HG03520 (cell line): ENCODE measurements around the gene DAND5.

Experiments
- ATAC-seq: cut with Tn5 transposase; IDR thresholded peaks from one replicate; pipeline ENCODE4 v1.9.1; 2021; ENCODE audit warnings: mild to moderate bottlenecking, moderate library complexity; ENCODE audit not compliant: unreplicated experiment

The DAND5 gene, protein sequence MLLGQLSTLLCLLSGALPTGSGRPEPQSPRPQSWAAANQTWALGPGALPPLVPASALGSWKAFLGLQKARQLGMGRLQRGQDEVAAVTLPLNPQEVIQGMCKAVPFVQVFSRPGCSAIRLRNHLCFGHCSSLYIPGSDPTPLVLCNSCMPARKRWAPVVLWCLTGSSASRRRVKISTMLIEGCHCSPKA

DNA sequence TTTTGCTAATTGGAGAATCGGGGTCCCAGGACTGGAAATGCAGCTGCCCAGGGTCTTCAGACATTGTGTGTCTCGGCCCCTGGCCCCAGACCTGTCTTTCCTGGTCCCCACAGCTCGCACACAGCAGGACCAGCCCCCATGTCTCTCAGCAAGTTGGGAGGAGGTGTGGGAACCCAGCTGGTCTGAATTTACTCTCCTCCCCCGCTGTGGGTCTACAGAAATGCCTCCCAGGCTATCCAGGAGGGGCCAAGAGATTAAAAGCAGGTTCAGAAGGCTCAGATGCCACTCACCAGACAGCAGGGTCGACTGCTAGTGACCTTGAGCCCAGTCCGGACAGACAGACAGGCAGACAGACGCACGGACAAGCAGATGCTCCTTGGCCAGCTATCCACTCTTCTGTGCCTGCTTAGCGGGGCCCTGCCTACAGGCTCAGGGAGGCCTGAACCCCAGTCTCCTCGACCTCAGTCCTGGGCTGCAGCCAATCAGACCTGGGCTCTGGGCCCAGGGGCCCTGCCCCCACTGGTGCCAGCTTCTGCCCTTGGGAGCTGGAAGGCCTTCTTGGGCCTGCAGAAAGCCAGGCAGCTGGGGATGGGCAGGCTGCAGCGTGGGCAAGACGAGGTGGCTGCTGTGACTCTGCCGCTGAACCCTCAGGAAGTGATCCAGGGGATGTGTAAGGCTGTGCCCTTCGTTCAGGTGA, at the start of gene DAND5:
Gene DAND5 (plus strand): TSS at position 285 of the 697 bp plus-strand sequence. CDS start 85 bp downstream, at position 370.
- no peak for ATAC-seq

- no peak for ATAC-seq
Observed at GRCh38 chr19:12921047-12921446, 48.3 kb upstream of the DAND5 start.

DNA sequence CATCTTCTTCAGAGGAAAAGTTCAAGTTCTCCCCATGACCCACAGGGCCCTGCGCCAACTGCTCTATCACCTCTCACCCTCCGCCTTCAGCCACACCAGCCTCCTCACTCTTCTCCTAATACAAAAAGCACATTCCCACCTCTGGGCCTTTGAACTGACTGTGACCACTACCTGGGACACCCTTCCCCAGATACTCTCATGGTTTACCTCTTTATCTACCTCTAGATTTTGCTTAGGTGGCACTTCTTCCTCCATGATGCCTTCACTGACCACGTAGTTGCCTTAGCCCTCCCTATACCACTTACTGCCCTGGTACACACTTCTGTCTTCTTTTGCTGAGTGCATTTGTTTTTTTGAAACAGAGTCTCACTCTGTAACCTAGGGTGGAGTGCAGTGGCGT, 46.4 kb upstream of the DAND5 start:
- ATAC-seq, result no peak

DNA sequence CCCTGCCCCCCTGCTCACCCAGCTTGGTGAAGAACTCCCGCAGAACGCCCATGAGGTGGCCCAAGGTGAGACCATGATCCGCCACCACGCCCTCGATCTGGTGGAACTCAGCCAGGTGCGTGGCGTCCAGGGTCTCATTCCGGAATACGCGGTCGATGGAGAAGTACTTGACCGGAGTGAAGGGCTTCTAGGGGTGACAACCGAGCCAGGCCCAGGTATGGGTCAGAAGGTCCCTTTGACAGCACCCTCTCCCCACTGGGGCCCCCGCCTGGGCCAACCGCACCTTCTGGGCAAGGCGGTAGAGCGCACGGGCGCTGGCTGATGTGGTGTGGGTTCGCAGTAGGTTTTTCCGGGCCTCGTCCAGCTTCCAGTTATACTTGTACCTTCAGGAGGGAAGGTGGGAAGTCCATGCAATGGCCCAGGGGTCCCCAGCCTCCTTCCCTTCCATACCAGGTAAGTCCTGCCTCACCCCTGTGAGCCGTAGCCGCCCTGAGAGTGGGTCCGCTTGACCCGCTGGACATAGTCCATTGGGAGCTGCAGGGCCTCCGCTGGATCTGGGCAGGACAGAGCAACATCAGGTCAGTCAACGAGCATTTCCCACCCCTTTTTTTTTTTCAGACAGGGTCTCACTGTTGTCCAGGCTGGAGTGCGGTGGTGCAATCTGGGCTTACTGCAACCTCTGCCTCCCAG, 44.6 kb upstream of the DAND5 start:
- no peak for ATAC-seq

- ATAC-seq, result no peak
Observed at GRCh38 chr19:12930002-12930645, 39.3 kb upstream of the DAND5 start.

- ATAC-seq, result no peak
Observed at GRCh38 chr19:12932392-12933286, 36.7 kb upstream of the DAND5 start.

- ATAC-seq, result peak; percentile 31
Observed at GRCh38 chr19:12933287-12934072, 35.9 kb upstream of the DAND5 start, which contains the start of gene FARSA. Gene FARSA, minus strand, starts transcription at chr19:12933711. Its CDS starts 15 bp downstream, at chr19:12933696.

GRCh38 chr19:12935071-12935470, 34.3 kb upstream of the DAND5 start:
- ATAC-seq, result no peak

- ATAC-seq, result no peak
Observed at GRCh38 chr19:12936582-12936981, 32.8 kb upstream of the DAND5 start.

DNA sequence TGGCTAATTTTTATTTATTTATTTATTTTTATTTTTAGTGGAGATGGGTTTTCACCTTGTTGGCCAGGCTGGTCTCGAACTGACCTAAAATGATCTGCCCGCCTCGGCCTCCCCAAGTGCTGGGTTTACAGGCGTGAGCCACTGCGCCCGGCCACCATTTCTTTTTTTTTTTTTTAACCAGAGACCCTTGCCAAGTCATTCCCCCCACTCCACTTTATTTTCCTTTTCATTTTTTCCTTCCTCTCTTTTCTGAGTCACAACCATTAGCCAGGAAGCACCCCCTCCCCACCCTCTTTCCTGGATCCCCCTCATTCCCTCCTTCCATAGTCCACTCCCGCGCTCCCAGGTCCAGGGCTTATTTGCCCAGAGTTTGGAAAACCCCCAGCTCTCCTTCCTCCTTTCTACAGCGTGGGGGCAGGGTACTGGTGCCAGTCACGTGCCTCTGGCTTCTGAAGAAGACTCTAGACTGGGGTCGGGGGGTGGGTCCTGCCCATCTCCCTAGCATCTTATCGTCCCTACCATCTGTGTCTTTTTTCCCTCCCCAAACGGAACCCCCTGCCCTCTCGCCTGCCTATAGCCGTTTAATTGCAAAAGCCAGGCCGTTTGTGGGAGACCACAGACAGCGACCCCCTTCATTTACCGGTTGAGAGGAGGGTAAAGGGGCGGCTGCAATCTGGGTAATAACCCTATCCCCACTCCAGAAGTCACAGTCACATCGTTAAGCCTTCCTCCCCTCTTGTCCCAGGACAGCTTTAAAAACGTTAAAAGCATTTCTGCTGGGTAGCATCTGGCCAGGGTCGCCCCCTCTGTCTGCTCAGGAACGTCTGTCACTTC, 32.1 kb upstream of the DAND5 start:
- ATAC-seq, result no peak

- peak; percentile 84 for ATAC-seq
Observed at GRCh38 chr19:12937927-12938778, 31.2 kb upstream of the DAND5 start, which contains the start of gene CALR. Gene CALR, plus strand, starts transcription at chr19:12938609. Its CDS starts 71 bp downstream, at chr19:12938680.

DNA sequence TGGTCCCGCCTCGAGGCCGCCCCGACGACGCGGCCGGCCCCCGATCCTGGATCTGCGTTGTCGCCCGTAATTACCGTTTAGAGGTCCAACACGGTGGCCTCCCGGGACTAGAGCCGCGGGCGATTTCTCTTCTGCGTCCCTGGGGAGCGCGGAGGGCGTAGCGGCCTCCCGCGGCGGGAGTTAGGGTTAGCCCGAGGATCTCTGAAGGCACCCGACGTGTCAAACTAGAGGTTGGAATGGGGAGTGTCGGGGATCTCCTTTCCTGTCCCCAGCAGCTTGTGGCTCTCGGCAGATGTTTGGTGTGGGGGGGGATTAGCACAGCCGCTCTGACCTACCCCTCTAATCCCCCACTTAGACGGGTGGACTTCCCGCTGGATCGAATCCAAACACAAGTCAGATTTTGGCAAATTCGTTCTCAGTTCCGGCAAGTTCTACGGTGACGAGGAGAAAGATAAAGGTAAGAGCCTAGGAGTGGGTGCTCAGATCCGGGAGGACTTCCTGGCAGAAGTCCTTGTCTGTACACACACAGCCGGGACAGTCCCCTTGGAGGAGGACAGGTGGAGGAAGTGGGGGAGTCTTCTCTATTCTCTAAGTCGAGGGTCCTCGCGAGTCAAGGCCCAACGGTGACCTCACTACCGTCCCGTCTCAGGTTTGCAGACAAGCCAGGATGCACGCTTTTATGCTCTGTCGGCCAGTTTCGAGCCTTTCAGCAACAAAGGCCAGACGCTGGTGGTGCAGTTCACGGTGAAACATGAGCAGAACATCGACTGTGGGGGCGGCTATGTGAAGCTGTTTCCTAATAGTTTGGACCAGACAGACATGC, 30.4 kb upstream of the DAND5 start:
- peak; percentile 3 for ATAC-seq

GRCh38 chr19:12939975-12940423, 29.4 kb upstream of the DAND5 start:
- ATAC-seq, result no peak

- ATAC-seq, result no peak
Observed at GRCh38 chr19:12940897-12941296, 28.5 kb upstream of the DAND5 start.

DNA sequence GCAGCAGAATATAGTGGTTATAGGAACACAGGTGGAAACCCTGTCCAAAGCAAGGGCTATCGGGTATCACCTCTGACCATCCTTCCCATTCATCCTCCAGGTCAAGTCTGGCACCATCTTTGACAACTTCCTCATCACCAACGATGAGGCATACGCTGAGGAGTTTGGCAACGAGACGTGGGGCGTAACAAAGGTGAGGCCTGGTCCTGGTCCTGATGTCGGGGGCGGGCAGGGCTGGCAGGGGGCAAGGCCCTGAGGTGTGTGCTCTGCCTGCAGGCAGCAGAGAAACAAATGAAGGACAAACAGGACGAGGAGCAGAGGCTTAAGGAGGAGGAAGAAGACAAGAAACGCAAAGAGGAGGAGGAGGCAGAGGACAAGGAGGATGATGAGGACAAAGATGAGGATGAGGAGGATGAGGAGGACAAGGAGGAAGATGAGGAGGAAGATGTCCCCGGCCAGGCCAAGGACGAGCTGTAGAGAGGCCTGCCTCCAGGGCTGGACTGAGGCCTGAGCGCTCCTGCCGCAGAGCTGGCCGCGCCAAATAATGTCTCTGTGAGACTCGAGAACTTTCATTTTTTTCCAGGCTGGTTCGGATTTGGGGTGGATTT, 25.8 kb upstream of the DAND5 start:
- ATAC-seq, result no peak

- ATAC-seq, result no peak
Observed at GRCh38 chr19:12944104-12944674, 25.2 kb upstream of the DAND5 start.
